Measurements from ENCODE around the gene REV1.
"Not testable (repeated sequence)": the region's sequence is repeated elsewhere in the genome, so short reads cannot be mapped to it uniquely, and the experiment has no call there.

The REV1 gene

DNA sequence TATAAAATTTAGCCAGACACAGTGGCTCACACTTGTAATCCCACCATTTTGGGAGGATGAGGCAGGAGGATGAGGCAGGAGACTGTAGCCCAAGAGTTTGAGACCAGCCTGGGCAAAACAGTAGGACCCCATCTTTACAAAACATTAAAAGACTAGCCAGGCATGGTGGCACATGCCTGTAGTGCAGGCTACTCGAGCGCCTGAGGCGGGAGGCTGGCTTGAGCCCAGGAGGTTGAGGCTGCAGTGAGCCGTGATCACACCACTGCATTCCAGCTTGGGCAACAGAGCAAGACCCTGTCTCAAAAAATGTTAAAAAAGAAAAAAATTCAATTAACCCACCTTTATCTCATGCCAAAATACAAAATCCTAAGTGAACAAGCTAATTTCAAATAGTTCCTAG is 4.0 kb downstream of the REV1 start:
- no peak for DNase-seq

DNA sequence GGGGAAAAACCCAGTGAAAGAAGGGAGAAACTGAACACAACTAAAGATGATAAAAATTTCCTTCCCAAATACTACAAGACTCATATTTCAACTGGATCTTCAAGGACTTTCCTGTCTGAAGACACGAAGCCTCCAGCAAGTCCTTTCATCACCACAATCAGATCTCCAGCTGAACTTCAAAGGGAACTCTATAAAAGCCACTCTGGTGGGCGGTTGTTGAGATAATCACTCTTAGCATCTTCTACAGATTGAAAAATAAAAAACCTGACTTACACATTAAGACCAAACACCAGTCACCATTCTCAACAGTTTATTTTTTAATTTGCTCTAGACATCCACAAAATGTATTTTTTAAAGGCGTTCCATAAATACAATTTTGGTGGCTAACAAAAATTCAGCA is 4.4 kb downstream of the REV1 start:
- no peak for DNase-seq

DNA sequence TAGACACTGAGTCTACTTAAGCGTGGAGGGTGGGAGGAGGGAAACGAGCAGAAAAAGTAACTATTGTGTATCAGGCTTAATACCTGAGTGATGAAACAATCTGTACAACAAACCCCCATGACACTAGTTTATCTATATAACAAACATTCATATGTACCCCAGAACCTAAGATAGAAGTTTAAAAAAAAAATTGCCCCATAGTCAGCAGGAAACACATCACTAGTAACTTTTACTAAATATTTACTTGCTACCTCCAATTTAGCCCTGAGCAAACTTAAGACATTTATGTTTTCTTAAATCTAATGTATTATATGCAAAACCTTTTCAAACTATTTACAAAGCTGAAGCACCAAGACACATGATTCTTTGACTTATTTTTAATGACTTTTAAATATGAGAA is 5.6 kb downstream of the REV1 start:
- no peak for DNase-seq

DNA sequence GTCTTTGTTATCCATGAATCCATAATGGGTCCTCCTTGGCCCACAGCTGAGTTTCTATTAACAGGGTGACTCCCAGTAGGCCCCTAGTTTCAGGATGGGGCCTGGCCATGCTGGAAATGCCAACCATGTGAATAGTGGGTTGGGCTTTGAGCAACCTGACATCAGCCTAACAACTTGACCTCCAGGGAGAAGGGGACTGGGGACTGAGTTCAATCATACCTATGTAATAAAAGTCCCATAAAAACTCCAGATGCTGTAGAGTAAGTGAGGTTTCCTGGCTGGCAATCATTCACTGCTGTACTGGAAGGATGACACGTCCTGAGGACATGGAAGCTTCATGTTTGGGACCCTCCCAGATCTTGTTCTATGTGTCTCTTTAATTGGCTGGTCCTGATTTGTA is 7.9 kb downstream of the REV1 start:
- DNase-seq: no peak

DNA sequence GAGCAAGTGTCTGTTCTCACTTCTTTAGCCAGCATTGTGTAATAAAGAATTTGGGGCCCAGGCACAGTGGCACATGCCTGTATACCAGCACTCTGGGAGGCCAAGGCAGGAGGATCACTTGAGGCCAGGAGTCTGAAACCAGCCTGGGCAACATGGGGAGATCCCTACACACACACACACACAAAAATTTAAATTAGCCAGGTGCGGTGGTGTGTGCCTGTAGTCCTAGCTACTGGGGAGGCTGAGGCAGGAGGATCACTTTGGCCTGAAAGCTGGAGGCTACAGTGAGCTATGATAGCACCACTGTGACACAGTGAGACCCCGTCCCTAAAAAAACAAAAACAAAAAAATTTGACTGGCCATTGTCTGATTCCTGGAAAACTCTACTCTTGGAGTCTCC is 8.3 kb downstream of the REV1 start:
- DNase-seq: no peak

DNA sequence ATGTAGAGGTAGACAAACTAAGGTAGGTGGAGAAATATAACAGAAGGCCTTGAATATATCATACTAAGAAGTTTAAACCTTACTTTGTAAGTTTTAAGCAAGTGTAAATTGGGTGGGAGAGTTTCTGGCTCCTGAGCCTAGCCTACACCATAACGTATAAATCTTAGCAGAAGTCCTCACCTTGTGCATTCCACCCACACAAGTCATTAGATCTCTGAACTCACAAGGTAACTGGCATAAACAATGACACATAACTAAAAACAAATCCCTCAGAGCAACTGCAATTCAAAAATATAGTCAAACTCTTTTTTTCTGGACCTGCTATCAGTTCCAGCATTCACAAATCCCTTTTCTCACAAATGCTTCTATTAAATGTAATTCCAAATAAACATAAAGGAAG is 9.4 kb downstream of the REV1 start:
- DNase-seq: no peak

GRCh38 chr2:99478632-99479031 is 11.2 kb downstream of the REV1 start:
- no peak for DNase-seq

DNA sequence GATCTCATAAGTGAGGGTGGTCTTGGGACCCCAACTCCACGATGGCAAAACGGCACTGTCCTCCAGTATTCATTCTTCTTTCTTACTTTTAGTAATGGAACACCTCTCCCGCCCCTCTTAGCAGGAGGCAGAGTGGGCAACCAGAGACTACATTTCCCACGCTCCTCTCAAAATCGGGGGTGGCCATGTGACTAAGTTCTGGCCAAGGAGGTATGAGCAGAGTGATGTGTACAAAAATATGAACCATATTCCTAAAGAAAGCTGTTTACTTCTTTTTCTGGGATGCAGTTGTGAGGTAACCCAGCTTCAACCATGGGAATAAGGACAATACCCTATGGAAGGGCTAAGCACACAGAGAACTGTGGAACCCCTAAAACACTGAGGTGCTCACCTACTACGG is 12.8 kb downstream of the REV1 start:
- DNase-seq: no peak

- no peak for DNase-seq
These were observed 13.2 kb downstream of the REV1 start for GRCh38 chr2:99476629-99477028.

GRCh38 chr2:99475095-99475494 is 14.7 kb downstream of the REV1 start:
- DNase-seq: not testable (repeated sequence)

DNA sequence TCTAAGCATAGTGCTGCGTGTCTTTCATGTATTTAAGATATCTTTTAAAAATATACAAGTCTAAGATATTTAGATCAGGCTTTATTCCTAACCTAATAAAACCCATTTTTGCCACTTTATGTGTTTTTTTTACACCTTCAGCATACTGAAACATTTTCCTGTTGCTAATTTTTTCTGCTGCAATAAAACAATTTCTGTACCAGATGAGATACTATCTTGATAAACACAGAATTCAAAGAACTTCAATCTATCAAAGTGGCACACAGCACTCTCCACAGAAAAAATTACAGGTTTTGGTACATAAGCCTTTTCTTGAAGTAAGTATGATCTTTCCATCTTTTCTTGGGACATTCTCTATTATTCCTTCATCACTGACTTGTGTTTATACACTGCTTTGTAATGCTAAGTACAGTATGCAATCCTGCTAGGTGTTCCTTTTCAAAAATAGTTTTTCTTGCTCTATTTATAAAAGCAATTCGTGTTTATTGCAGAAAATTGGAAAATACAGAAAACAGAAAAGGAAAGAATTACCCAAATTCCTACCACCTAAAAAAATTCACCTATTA is 16.2 kb downstream of the REV1 start:
- no peak for DNase-seq

- DNase-seq: no peak
These were observed 17.2 kb downstream of the REV1 start for GRCh38 chr2:99472600-99472960.

DNA sequence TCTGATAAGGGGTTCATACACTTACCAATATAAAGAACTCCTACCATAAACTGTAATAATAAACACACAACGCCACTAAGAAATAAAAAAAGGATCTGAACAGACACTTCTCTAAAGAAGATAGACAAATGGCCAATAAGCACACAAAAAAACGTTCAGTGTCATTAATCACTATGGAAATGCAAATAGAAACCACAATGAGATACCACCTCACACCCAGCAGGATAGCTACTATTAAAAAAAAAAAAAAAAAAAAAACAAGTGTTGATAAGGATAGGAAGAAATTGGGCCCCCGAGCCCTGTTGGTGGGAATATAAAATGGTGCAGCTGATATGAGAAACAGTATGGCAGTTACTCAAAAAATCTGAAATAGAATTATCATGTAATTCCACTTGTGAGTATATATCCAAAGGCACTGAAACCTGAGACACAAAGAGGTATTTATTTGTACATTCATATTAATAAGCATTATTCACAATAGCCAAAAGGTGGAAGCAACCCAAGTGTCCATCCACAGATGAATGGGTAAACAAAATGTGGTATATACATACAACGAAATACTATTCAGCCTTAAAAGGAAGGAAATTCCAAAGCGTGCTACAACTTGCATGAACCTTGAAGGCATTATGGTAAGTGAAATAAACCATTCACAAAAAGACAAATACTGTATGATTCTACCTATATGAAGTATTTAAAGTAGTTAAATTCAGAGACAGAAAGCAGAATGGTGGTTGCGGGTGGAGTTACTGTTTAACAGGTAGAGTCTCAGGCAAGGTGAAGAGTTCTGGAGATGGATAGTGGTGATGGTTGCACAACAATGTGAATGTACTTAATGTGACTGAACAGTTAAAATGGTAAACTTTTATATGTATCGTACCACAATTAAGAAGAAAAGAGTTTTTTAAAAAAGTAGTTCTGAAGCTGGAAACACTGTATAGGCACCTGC is 17.9 kb downstream of the REV1 start:
- no peak for DNase-seq

- DNase-seq: no peak
These were observed 18.9 kb downstream of the REV1 start for GRCh38 chr2:99470957-99471356.

GRCh38 chr2:99470459-99470858 is 19.4 kb downstream of the REV1 start:
- not testable (repeated sequence) for DNase-seq

GRCh38 chr2:99469394-99469793 is 20.4 kb downstream of the REV1 start:
- DNase-seq: no peak

DNA sequence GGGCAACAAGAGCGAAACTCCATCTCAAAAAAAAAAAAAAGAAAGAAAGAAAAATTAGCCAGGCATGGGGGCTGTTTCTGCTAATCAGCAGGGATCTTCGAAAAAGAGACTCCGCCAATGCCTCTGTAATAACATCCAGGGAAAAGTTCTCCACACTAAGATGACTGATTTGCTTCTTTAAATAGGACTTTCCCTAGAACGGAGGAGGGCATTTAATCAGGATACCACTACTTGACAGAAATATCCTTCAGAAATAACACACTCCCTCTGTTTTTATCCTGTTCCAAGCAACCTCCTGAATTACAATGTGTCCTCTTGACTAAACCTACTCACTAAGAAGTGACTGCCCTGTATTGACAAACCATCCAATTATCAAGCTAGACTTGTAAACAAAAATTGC is 21.7 kb downstream of the REV1 start:
- DNase-seq: no peak

- DNase-seq: no peak
These were observed 22.4 kb downstream of the REV1 start for GRCh38 chr2:99467390-99467789.

DNA sequence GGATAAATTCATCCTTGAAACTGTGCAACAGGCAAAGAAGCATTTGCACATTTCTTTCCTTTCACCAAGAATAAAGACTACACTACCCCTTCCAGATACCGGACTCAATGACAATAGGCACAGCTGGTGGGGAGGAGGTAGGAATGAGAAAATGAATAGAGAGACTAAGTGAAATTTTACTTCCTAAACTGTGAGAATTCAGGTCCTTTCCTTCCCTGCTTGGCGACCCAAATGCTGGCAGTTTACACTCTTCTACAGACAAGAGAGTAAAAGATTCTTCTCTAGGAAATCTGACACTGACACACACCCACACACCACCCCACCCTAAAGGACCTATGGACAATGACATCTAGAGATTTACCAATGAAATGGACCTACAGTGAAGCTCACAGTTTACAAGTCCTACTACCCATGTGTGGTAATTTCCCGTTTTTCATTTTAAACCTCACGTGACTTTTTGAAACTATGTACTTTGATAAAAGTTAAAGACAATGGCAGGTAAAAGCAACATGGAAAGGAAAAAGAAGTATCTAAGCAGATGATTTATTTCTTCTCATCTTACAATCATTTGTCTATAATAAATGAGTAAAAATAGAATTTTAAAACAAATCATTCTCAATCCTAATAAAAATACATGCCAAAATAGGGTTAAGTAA is 27.9 kb downstream of the REV1 start:
- DNase-seq: no peak

- DNase-seq: no peak
These were observed 31.3 kb downstream of the REV1 start for GRCh38 chr2:99458529-99458928.

GRCh38 chr2:99451686-99452085 is 38.1 kb downstream of the REV1 start:
- no peak for DNase-seq

GRCh38 chr2:99451280-99451679 is 38.5 kb downstream of the REV1 start:
- no peak for DNase-seq

GRCh38 chr2:99450199-99450598 is 39.6 kb downstream of the REV1 start:
- DNase-seq: no peak

- no peak for DNase-seq
These were observed 41.3 kb downstream of the REV1 start for GRCh38 chr2:99448556-99448955.

Data from activated naive CD4-positive, alpha-beta T cell (primary cell).